RKO (cell line): ENCODE data around the gene PRR32.
A peak's percentile ranks its signal among the peaks of the same experiment; 100 is the strongest.
"Not testable (repeated sequence)": the region's sequence is repeated elsewhere in the genome, so short reads cannot be mapped to it uniquely, and the experiment has no call there.

Experiments used
- DNase-seq: peaks from one replicate; pipeline ENCODE4 v3.0.0-alpha.2; 2016; ENCODE audit warnings: low spot score

Gene PRR32, protein sequence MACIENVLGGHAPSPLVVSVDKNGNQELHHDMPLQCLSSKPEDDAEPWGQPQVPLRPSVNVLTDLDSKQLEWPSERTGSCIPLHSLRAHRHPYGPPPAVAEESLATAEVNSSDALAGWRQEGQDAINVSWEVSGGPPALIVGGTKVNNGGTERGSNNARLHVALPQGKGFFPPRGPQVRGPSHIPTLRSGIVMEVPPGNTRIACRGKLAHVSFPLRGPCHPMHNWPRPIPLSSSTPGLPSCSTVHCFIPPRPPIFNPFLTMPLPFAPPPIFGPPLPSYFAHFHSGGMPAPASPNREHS

GRCh38 chrX:126819429-126819828 lies at the start of gene PRR32:
PRR32 (plus strand) TSS chrX:126819729; CDS start chrX:126819844, 115 bp downstream.
- DNase-seq, result no peak

GRCh38 chrX:126770179-126770578 lies 49.4 kb upstream of the PRR32 start:
- DNase-seq, result peak; percentile 12

DNA sequence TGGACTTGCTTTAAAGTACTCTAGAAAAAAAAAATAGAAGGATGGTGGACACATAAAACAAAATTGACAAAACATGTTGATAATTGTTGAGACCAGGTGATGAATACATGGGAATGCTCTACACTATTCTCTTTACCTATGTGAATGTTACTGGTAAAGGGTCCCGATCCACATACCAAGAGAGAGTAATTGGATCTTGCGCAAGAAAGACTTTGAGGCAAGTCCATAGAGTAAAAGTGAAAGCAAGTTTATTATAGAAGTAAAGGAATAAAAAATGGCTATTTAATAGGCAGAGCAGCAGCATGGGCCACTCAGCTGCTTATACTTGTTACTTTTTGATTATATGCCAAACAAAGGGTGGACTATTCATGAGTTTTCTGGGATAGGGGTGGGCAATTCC lies 34.0 kb upstream of the PRR32 start:
- no peak for DNase-seq

GRCh38 chrX:126799059-126799458 lies 20.5 kb upstream of the PRR32 start:
- DNase-seq, result peak; percentile 3

DNA sequence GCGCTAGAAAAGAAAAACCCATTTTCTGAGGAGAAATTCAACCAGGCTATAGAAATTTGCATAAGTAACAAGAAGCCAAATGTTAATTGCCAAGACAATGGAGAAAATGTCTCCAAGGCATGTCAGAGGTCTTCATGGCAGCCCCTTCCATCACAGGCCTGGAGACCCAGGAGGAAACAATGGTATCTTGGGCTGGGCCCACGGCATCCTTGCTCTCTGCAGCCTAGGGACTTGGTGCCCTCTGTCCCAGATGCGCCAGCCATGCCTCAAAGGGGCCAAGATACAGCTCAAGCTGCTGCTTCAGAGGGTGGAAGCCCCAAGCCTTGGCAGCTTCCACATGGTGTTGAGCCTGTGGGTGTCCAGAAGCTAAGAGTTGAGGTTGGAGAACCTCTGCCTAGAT lies 12.7 kb upstream of the PRR32 start:
- not testable (repeated sequence) for DNase-seq

- no peak for DNase-seq
Measured at GRCh38 chrX:126815806-126816205, 3.7 kb upstream of the PRR32 start.

DNA sequence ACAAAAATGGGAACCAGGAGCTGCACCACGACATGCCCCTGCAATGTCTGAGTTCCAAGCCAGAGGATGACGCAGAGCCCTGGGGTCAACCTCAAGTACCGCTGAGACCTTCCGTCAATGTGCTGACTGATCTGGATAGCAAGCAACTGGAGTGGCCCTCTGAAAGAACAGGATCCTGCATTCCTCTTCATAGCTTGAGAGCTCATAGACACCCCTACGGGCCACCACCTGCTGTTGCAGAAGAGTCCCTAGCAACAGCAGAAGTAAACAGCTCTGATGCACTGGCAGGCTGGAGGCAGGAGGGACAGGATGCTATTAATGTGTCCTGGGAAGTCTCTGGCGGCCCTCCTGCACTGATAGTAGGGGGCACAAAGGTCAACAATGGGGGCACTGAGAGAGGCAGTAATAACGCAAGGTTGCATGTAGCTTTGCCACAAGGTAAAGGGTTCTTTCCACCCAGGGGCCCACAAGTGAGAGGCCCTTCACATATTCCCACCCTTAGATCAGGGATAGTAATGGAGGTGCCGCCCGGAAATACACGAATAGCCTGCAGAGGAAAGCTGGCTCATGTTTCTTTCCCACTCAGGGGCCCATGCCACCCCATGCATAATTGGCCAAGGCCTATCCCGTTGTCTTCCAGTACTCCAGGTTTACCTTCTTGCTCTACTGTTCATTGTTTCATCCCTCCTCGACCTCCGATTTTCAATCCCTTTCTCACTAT lies 1.3 kb downstream of the PRR32 start:
- DNase-seq, result no peak

GRCh38 chrX:126824338-126825007 lies 4.9 kb downstream of the PRR32 start:
- no peak for DNase-seq

DNA sequence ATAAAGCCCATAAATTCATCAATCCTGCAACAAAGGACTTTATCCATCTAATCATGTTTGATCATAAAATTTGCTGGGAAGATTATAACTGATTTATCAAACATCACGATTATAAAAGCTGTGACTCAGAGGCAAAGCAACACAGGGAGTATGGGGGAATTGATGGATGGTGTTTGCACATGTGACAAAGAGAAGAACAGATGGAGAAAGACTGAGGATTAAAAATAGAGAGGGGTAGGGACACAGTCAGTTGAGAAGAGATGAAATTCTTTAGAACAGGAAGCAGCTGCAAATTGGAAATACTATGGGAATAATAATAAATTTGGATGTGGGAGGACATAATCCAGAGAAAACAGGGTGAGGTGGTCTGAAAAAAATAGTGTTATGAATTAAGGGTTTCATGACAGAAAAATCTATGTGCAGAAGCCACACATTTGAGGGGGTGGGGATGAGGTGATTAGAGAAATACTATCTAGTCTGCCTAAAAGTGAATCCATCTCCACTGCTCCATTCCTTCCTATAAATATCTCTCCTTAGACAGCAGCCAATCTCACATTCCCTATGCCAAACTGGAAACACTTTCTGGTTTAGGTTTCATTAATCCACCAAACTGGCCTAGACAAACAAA lies 6.2 kb downstream of the PRR32 start:
- DNase-seq, result no peak

GRCh38 chrX:126836186-126836585 lies 16.7 kb downstream of the PRR32 start:
- DNase-seq, result no peak

DNA sequence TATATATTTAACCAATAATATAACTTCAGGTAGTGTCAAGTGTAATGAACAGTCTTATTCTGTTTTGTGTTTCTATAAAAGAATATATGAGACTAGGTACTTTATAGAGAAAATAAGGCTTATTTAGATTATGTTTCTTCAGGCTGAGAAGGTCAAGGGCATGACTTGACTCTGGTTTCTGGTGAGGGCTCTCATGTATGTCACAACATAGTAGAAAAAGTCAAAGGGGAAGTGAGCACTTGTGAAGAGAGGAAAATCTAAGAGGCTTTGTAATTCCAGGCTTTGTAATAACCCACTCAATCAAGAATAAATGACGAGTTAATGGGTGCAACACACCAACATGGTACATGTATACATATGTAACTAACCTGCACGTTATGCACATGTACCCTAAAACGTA lies 27.6 kb downstream of the PRR32 start:
- DNase-seq, result no peak

DNA sequence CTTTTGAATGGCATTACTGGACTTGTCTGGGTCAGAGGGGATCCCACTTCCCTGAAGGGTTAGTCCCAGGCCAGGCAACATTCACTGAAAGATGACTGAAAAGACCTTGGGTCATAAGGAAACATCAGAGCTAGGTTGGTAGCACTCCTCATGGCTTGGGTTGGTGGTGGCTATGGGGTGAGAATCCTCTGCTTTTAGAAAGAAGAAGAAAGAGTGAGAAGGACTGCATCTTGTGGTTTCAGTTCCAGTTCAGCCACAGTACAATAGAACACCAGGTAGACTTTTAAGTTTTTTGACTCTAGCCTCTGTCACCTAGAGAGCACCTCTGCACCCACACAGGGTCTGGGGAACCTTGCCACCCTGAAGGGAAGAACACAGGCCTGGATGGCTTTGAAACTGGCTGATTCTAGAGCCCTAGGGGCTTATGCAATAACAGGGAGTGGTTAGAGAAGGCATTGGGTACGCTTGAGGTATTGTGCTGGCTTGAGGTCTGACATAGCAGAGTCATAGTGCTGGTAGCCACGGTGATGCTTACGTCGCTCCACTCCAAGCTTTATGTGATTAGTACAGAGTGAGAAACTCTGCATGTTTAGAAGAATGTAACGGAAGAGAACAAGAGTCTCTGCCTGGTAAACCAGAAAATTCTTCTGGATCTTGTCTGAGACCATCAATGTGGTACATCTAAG lies 36.5 kb downstream of the PRR32 start:
- no peak for DNase-seq
